ENCODE data around the gene CCL14.

GRCh38 chr17:36014946-36015345 is 28.4 kb upstream of the CCL14 start:
- no peak for TF ChIP-seq POLR2A (IDR thresholded peaks at IDR 0.05)
- TF ChIP-seq, protein P1, sequence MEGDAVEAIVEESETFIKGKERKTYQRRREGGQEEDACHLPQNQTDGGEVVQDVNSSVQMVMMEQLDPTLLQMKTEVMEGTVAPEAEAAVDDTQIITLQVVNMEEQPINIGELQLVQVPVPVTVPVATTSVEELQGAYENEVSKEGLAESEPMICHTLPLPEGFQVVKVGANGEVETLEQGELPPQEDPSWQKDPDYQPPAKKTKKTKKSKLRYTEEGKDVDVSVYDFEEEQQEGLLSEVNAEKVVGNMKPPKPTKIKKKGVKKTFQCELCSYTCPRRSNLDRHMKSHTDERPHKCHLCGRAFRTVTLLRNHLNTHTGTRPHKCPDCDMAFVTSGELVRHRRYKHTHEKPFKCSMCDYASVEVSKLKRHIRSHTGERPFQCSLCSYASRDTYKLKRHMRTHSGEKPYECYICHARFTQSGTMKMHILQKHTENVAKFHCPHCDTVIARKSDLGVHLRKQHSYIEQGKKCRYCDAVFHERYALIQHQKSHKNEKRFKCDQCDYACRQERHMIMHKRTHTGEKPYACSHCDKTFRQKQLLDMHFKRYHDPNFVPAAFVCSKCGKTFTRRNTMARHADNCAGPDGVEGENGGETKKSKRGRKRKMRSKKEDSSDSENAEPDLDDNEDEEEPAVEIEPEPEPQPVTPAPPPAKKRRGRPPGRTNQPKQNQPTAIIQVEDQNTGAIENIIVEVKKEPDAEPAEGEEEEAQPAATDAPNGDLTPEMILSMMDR (IDR thresholded peaks at IDR 0.05) = no peak

Measured in lower leg skin (tissue), 3 donors.